ENCODE results near the gene FRMPD4. TPM values are rescaled to one million over a fixed set of nuclear protein-coding genes. Genes with fewer than 3 reads are reported as not detected.

FRMPD4 gene
- total RNA-seq, 1 experiment from 2014 or later = 0.24 TPM

GRCh38 chrX:12548746-12549145, 410.5 kb downstream of the FRMPD4 start:
- no peak overlapping the region for H3K4me2 ChIP-seq (ENCODE audit: insufficient read depth, insufficient read length, low read length)

More at GRCh38 chrX:12548746-12549145, 410.5 kb downstream of the FRMPD4 start:
- Mint-ChIP-seq H3K4me3 (no peak overlapping the region), H3K4me1 (no peaks in the 10 kb centered on the region), H3K27me3 (ENCODE audit: low read depth) (no peaks in the 10 kb centered on the region), H3K27ac (no peak overlapping the region), H3K9me3 (peaks cover 34 to 54% of the 10 kb centered on the region in 2 experiments), H3K36me3 (ENCODE audit: insufficient read depth in 1 of 3, low read depth in 3 of 3) (no peaks in the 10 kb centered on the region)
- Histone ChIP-seq H3K4me1 (ENCODE audit: insufficient read depth, low read length) (no peaks in the 10 kb centered on the region), H4K5ac (ENCODE audit: insufficient read length, low read depth, low read length) (no peak overlapping the region), H3K56ac (ENCODE audit: insufficient read length, low read depth, low read length) (no peak overlapping the region), H2AFZ (ENCODE audit: low read length) (no peak overlapping the region), H3K9me3 (ENCODE audit: control insufficient read depth, low read depth, low read length) (no peaks in the 10 kb centered on the region), H2BK120ac (ENCODE audit: low read depth, low read length, poor library complexity, severe bottlenecking) (no peak overlapping the region), H3K14ac (ENCODE audit: insufficient read depth, low read length) (no peak overlapping the region), H4K20me1 (ENCODE audit: control insufficient read depth, insufficient read depth, insufficient read length) (no peaks in the 10 kb centered on the region), H3K27ac (ENCODE audit: insufficient read length, low read depth, low read length) (no peak overlapping the region), H3K9ac (ENCODE audit: extremely low read depth, insufficient read length, low read length) (no peak overlapping the region), H2BK12ac (ENCODE audit: insufficient read length, low read depth, low read length) (no peak overlapping the region), H4K91ac (ENCODE audit: insufficient read length, low read depth, low read length) (no peak overlapping the region), H3K27me3 (ENCODE audit: insufficient read depth, low read length) (no peaks in the 10 kb centered on the region), H3K23ac (ENCODE audit: insufficient read length, low read depth, low read length) (no peak overlapping the region), H3K79me1 (ENCODE audit: insufficient read depth, low read depth, low read length, poor library complexity, severe bottlenecking) (no peaks in the 10 kb centered on the region), H3K79me2 (ENCODE audit: insufficient read depth, low read length) (no peaks in the 10 kb centered on the region), H2BK15ac (ENCODE audit: low read depth, low read length) (no peak overlapping the region), H3K18ac (ENCODE audit: insufficient read length, low read depth, low read length) (no peak overlapping the region), H3T11ph (ENCODE audit: low read length) (no peak overlapping the region), H3K4ac (ENCODE audit: low read depth, low read length) (no peak overlapping the region), H2BK20ac (ENCODE audit: low read depth, low read length, poor library complexity, severe bottlenecking) (no peak overlapping the region), H2AK5ac (ENCODE audit: insufficient read length, low read length) (no peak overlapping the region), H3K23me2 (ENCODE audit: insufficient read length, low read depth, low read length, poor library complexity, severe bottlenecking) (no peaks in the 10 kb centered on the region), H4K8ac (replicated peaks; ENCODE audit: insufficient read length, low read depth, low read length) (no peak overlapping the region), H2BK5ac (ENCODE audit: insufficient read length, low read length) (no peak overlapping the region)
- no peak for TF ChIP-seq CTCF (conservative IDR thresholded peaks at IDR 0.05)
- DNase-seq = peak; percentile 29
- no CpG with 5 or more reads among the region's 1 CpG for WGBS (ENCODE audit: extremely low coverage, insufficient read length, low lambda C conversion rate)

Data from H9 (cell line).